Measurements from ENCODE around the gene DIP2C. TPM values are rescaled to one million over a fixed set of nuclear protein-coding genes. Genes with fewer than 3 reads are reported as not detected.

The DIP2C gene
- total RNA-seq, 1 donor from 2014 or later: 0.53 TPM

DNA sequence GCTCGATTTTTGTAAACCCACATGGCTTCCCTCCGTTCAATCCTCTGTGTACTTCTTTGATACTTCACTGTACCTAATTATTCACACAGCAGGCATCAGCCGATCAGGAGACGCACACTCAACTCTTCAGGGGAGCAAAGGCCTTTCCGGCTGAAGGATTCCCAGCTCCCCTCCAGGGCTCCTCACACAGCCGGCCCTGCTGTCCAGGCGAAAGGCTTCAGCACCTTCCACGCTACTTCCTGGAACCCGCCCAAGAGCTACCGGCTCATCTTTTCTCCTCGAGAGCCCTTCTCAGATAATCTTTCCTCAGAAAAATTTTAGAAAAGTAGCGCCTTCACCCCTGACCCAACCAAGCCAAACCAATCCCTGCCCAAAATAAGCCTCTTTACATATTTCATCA, 283.8 kb downstream of the DIP2C start:
- no peak for FAIRE-seq
- DNase-seq (ENCODE audit: low read depth): no peak
- Histone ChIP-seq H3K36me3 (ENCODE audit: control insufficient read depth, insufficient read depth, low read length) (no peaks in the 10 kb centered on the region), H3K27me3 (ENCODE audit: control insufficient read depth, insufficient read depth, low read length) (no peaks in the 10 kb centered on the region), H3K4me3 (ENCODE audit: low read depth, low read length) (no peak overlapping the region)
- TF ChIP-seq, protein P1, sequence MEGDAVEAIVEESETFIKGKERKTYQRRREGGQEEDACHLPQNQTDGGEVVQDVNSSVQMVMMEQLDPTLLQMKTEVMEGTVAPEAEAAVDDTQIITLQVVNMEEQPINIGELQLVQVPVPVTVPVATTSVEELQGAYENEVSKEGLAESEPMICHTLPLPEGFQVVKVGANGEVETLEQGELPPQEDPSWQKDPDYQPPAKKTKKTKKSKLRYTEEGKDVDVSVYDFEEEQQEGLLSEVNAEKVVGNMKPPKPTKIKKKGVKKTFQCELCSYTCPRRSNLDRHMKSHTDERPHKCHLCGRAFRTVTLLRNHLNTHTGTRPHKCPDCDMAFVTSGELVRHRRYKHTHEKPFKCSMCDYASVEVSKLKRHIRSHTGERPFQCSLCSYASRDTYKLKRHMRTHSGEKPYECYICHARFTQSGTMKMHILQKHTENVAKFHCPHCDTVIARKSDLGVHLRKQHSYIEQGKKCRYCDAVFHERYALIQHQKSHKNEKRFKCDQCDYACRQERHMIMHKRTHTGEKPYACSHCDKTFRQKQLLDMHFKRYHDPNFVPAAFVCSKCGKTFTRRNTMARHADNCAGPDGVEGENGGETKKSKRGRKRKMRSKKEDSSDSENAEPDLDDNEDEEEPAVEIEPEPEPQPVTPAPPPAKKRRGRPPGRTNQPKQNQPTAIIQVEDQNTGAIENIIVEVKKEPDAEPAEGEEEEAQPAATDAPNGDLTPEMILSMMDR (IDR thresholded peaks at IDR 0.05; ENCODE audit: insufficient read depth, low read length, severe bottlenecking): no peak

DNA sequence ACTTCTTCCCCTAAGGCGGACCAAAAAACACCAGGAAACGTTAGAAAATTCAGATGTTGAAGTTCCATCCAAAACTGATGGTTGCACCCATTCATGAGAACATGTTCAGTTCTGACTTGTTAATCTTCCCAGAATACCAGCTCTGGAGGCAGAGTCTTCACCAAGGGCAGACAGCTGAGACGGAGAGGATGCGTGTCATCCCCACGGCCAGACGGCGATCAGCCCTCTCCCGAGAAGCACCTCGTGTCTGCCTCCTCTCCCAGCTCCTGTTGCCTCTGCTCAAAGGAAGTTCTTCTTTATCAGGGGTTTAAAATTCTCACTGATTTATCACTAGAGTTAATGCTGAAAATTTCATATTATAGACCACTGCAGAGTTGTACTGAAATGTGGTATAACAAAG, 284.5 kb downstream of the DIP2C start:
- DNase-seq (ENCODE audit: low read depth) (no peak), FAIRE-seq (no peak)
- TF ChIP-seq, protein P1 (IDR thresholded peaks at IDR 0.05; ENCODE audit: insufficient read depth, low read length, severe bottlenecking): no peak
- no peaks in the 10 kb centered on the region for H3K27me3 ChIP-seq (ENCODE audit: control insufficient read depth, insufficient read depth, low read length)
- H3K4me3 ChIP-seq (ENCODE audit: low read depth, low read length): no peak overlapping the region
- no peaks in the 10 kb centered on the region for H3K36me3 ChIP-seq (ENCODE audit: control insufficient read depth, insufficient read depth, low read length)

DNA sequence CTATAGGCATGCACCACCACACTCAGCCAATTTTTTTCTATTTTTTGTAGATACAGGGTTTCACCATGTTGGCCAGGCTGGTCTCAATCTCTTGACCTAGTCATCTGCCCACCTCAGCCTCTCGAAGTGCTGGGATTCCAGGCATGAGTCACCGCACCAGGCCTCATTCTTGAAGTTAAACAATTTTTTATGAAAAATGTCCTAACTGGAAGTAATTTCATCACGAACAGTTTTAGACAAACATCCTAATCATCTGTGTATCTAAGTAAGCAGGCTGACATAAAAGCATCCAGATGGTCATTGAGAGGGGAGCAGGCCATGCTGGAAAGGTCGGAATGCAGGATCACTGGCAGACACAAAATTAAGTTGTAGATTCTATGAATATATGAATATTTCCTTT, 285.1 kb downstream of the DIP2C start:
- H3K36me3 ChIP-seq (ENCODE audit: control insufficient read depth, insufficient read depth, low read length): no peaks in the 10 kb centered on the region
- TF ChIP-seq, protein P1 (IDR thresholded peaks at IDR 0.05; ENCODE audit: insufficient read depth, low read length, severe bottlenecking): no peak
- FAIRE-seq (no peak), DNase-seq (ENCODE audit: low read depth) (no peak)
- H3K4me3 ChIP-seq (ENCODE audit: low read depth, low read length): no peak overlapping the region
- H3K27me3 ChIP-seq (ENCODE audit: control insufficient read depth, insufficient read depth, low read length): no peaks in the 10 kb centered on the region

DNA sequence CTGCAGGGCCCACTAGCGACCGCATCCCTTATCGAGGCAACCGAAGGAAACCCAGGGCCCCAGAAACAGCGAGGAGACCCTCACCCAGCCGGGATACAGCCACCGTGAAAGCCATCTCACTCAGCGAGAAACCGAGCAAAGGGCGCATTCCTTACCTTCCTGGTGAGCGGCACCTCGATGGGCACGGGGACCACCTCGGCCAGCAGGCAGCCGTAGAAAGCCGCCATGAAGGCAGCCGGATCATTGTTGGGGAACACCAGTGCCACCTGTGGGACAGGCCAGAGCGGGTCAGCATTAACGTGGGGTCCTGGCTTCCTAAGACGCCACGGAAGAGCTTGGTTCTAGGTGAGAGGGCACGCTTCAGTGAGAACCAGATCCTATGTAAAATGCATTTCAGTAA, 290.5 kb downstream of the DIP2C start:
- DNase-seq (ENCODE audit: low read depth) (no peak), FAIRE-seq (no peak)
- H3K4me3 ChIP-seq (ENCODE audit: low read depth, low read length): no peak overlapping the region
- H3K27me3 ChIP-seq (ENCODE audit: control insufficient read depth, insufficient read depth, low read length): no peaks in the 10 kb centered on the region
- H3K36me3 ChIP-seq (ENCODE audit: control insufficient read depth, insufficient read depth, low read length): no peaks in the 10 kb centered on the region
- TF ChIP-seq, protein P1 (IDR thresholded peaks at IDR 0.05; ENCODE audit: insufficient read depth, low read length, severe bottlenecking): no peak

DNA sequence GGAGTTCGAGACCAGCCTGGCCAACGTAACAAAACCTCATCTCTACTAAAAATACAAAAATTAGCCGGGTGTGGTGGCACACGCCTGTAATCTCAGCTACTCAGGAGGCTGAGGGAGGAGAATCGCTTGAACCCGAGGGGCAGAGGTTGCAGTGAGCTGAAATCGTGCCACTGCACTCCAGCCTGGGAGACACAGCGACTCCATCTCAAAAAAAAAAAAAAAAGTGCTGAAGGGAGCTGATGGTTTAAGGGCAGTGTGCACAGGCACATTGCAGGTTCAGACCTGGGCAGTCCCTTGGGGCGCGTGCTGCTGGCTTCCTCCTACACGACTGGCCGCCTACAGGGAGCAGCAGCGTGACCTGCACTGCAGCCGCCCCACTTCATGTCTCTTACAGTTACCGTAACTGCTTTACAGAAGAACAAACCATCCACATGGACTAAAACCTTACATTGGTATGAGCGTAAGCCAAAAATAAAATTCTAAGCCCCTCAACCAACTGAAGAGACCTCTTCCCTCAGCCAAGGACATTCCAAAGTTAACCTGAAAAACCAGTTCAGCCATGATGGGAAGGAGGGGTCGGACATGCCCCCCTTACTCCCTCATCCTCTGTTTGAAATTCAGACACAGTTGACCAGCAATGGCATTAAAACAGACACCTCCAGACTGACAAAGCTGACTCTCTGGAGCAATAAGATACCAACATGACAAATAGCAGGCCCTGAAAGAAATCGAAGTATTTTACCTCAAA, 292.0 kb downstream of the DIP2C start:
- TF ChIP-seq, protein P1 (IDR thresholded peaks at IDR 0.05; ENCODE audit: insufficient read depth, low read length, severe bottlenecking): no peak
- Histone ChIP-seq H3K4me3 (ENCODE audit: low read depth, low read length) (no peak overlapping the region), H3K36me3 (ENCODE audit: control insufficient read depth, insufficient read depth, low read length) (no peaks in the 10 kb centered on the region), H3K27me3 (ENCODE audit: control insufficient read depth, insufficient read depth, low read length) (no peaks in the 10 kb centered on the region)
- DNase-seq (ENCODE audit: low read depth): peak; percentile 22
- no peak for FAIRE-seq

Data from bronchial epithelial cell (primary cell).